Mononuclear cell (primary cell): ENCODE data around the gene UPK3A. TPM values are rescaled to one million over a fixed set of nuclear protein-coding genes. Genes with fewer than 3 reads are reported as not detected.
"Not testable (repeated sequence)": the region's sequence is repeated elsewhere in the genome, so short reads cannot be mapped to it uniquely, and the experiment has no call there.

Source experiments
- H3K27me3 ChIP-seq: 2 replicates; pipeline ENCODE4 v1.6.0; 2011; ENCODE audit warnings: low read length, control low read depth; ENCODE audit not compliant: insufficient read depth
- H3K4me1 ChIP-seq: 2 replicates; pipeline ENCODE4 v1.5.1; 2011; ENCODE audit warnings: mild to moderate bottlenecking, low read length, control low read depth; ENCODE audit not compliant: insufficient read depth
- H3K4me3 ChIP-seq: 2 replicates; pipeline ENCODE4 v1.5.1; 2011; ENCODE audit warnings: mild to moderate bottlenecking, low read length, moderate library complexity
- H3K9me3 ChIP-seq: 2 replicates; pipeline ENCODE4 v1.5.1; 2011; ENCODE audit warnings: low read depth, mild to moderate bottlenecking, control low read depth, low read length
- total RNA-seq: library from RNA; depleted of rRNA; stranded (reverse); fragments of >200 nt; gene quantifications from one replicate; pipeline ENCODE4 v1.2.3, GENCODE V29; 2012

Gene UPK3A
- total RNA-seq, 1 donor = 0.94 TPM

DNA sequence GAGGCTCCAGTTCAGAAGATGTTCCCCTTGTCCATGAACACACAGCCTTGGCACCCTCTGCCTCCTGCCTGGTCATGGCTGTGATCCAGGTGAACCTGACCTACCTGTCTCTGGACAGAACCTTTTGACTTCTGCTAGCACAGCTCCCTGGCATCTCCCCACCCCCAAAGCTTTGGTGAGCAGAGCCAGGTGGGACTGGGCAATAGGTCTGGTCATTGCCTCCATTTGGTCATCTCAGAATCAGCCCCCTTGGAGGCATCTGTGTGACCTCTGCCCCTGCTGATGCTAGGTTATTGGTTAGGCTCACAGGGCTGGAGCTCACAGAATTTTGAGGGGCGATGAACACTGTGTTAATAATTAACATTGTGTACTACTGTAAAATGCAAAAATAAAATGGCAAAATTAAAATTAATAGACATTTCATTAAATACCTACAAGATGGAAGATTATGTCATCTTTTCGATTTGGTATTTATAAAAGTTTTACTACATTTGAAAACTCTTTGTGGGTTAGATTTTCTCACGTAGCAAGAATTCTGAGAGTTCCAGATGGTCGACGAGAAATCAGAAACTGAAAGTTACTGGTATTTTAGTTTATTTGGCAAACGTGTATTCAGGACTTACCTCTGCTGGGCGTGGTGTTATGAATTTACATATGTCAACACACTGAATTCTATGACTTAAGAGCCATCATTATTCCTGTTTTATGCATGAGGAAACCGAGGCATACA, 35.8 kb upstream of the UPK3A start:
- Histone ChIP-seq H3K4me1 (peaks cover 8% of the 10 kb centered on the region), H3K9me3 (no peaks in the 10 kb centered on the region), H3K4me3 (no peak overlapping the region), H3K27me3 (no peaks in the 10 kb centered on the region)

DNA sequence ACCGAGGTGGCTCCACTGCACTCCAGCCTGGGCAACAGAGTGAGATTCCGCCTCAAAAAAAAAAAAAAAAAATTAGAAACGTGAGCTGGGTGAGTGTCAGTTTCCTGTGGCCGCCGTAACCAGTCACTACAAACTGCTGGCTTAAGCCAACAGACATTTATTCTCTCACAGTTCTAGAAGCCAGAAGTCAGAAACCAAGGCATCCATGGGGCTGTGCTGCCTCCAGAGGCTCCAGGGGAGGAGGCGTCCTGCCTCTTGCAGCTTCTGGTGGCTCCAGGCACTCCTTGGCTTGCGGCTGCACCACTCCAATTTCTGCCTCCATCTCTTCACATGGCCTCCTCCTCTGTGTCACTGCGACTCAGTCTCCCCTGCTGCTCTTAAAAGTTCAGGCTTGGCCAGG, 32.9 kb upstream of the UPK3A start:
- H3K4me1 ChIP-seq = peaks cover under 1% of the 10 kb centered on the region
- H3K4me3 ChIP-seq = no peak overlapping the region
- H3K27me3 ChIP-seq = no peaks in the 10 kb centered on the region
- H3K9me3 ChIP-seq = no peaks in the 10 kb centered on the region

DNA sequence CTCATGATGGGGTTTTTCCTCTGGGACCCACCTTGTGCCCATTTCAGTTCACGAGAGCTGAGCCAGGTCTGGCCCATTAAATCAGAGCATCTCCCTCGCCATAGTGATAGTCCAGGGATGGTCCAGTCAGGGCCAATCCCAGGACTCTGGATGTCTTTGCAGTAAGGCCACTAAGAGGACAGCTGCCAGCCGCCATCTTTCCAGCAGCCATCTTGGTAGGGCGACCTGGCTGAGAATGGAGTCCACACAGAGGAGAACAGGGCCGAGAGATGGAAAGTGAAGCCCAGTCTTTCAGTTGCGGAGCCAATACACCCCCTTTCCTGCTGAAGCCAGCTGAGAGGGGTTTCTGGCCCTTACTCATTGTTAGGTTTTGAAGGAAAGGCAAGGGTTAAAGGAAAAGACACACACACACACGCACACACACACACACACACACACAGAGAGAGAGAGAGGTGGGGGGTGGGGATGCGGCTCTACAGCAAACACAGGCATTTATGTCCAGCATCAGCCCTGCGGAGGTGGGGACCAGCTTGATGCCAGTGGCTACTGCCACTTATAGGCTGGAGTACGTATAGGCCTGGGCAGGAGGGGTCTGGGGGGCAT, 31.6 kb upstream of the UPK3A start:
- no peak overlapping the region for H3K4me3 ChIP-seq
- no peaks in the 10 kb centered on the region for H3K4me1 ChIP-seq
- H3K27me3 ChIP-seq = no peaks in the 10 kb centered on the region
- no peaks in the 10 kb centered on the region for H3K9me3 ChIP-seq

DNA sequence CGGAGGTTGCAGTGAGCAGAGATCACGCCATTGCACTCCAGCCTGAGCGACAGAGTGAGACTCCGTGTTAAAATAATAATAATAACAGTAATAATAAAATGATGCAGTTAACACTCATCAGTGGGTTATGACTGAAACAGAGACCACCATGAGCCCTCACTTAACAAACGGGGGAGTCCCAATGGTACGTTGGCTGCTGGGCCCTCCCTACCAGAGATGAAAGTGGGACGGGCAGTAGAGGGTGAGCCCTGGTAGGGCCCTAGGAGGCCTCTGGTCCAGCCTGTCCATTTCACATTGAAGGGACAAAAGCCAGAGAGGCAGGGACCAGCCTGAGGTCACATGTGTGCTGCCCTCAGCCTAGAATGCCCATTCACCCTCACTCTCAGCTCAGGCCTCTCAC, 30.4 kb upstream of the UPK3A start:
- no peak overlapping the region for H3K4me3 ChIP-seq
- no peaks in the 10 kb centered on the region for H3K27me3 ChIP-seq
- H3K9me3 ChIP-seq = no peaks in the 10 kb centered on the region
- H3K4me1 ChIP-seq = no peaks in the 10 kb centered on the region

DNA sequence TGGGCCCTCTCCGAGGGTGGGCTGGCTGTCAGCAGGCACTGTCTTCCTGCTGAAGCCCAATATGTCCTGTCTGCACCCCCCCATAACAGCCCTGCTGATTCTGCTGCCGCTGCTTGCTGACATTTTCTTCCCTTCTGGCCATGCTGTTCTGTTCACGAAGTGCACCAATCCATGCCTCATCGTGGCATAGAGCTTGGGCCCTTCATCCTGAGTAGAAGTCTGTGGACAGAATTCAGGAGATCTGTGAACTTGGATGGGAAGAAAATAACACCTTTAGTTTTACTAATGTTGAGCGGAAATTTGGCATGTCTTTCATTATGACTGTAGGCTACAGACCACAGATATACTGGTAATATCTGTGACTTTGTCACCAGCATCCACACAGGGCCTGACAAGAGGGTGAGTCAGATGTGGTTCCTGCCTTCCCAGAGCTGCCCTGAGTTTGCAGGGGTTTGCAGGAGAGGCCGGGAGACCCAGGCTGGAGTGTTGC, 29.9 kb upstream of the UPK3A start:
- H3K4me1 ChIP-seq = no peaks in the 10 kb centered on the region
- no peak overlapping the region for H3K4me3 ChIP-seq

DNA sequence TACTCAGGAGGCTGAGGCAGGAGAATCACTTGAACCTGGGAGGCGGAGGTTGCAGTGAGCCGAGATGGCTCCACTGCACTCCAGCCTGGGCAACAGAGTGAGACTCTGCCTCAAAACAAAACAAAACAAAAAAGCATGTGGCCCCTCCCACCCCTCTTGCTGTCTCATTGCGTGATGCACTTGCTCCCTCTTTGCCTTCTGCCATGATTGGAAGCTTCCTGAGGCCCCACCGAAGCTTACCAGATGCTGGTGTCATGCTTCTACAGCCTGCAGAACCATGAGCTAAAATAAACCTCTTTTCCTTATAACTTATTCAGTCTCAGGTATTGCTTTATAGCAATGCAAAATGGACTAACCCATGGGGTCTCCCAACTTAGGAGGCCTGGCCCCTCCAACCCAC, 26.8 kb upstream of the UPK3A start:
- H3K9me3 ChIP-seq, H3K4me3 ChIP-seq, H3K27me3 ChIP-seq: not testable (repeated sequence)
- H3K4me1 ChIP-seq = peaks cover 18% of the 10 kb centered on the region

More for the DNA sequence above, 29.9 kb upstream of the UPK3A start:
- no peaks in the 10 kb centered on the region for H3K27me3 ChIP-seq
- no peaks in the 10 kb centered on the region for H3K9me3 ChIP-seq

DNA sequence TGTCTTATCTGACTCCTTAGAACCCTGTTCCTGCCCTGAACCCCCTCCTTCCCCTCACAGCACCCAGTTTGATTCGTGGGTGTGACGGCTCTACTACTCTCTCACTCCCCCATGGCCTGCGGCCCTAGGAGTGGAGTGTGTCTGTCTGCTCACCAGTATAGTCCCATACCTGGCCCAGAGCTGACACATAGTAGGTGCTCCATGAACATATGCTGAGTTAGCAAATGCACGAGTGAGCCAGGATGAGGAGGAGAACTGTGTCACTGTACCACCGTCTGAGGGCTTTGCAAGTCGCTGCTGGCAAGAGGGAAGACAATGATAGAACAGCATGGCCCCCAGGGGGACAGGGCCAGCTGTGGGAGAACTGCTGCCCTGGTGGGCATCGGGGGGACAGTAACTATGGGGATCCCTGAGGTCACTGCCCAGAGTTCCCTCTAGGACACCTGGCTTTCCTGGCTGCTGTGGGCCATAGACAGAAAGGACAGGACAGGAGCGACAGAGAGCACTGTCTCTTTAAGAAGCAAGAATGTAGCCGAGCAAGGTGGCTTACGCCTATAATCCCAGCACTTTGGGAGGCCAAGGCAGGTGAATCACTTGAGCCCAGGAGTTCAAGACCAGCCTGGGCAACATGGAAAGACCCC, 24.9 kb upstream of the UPK3A start:
- Histone ChIP-seq H3K4me3 (no peak overlapping the region), H3K4me1 (peaks cover 34% of the 10 kb centered on the region), H3K9me3 (no peaks in the 10 kb centered on the region), H3K27me3 (no peaks in the 10 kb centered on the region)

DNA sequence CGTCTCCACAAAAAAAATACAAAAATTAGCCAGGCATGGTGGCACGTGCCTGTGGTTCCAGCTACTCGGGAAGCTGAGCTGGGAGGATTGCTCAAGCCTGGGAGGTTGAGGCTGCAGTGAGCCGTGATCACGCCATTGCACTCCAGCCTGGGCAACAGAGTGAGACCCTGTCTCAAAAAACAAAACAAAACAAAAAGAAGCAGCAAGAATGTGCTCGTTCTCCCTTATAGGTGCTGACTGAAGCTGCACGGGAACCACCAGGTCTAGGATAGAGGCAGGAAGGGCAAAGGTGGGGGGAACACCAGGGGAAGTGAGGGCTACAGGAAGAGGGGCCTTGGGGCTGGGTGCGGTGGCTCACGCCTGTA, 24.4 kb upstream of the UPK3A start:
- H3K4me3 ChIP-seq, H3K9me3 ChIP-seq, H3K27me3 ChIP-seq: not testable (repeated sequence)
- peaks cover 34% of the 10 kb centered on the region for H3K4me1 ChIP-seq

DNA sequence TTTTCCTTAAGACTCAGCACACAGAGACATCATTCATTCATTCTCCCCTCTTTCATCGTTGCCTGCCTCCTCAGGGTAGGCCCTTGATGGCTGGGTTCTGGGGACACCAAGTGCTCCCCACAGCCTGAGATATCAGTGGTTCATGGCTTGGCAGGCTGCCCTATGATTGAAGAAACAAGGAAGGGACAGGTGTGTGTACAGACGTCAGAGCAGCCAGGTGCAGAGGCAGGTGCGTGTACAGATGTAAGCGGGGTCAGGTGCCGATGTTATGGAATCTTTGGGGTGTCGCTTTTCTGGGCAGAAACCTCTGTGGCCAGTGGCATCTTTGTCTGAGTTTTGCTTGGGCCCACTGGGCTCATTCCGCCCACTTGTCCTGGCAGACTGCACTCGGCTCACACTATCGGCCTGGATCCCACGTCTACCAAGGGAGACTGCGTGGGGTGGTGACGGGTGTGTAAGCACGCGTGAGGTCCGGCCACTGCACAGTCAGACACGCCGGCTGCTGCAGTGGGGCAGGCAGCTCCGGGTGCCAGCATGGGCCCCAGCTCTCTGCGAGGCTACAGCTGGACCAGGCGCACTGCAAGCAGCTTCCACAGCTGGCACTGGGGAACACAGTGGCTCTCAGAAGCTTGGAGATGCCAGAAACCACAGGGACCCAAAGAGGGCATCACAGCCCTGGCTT, 23.2 kb upstream of the UPK3A start:
- Histone ChIP-seq H3K27me3 (no peaks in the 10 kb centered on the region), H3K4me1 (peaks cover 34% of the 10 kb centered on the region), H3K4me3 (no peak overlapping the region), H3K9me3 (no peaks in the 10 kb centered on the region)

DNA sequence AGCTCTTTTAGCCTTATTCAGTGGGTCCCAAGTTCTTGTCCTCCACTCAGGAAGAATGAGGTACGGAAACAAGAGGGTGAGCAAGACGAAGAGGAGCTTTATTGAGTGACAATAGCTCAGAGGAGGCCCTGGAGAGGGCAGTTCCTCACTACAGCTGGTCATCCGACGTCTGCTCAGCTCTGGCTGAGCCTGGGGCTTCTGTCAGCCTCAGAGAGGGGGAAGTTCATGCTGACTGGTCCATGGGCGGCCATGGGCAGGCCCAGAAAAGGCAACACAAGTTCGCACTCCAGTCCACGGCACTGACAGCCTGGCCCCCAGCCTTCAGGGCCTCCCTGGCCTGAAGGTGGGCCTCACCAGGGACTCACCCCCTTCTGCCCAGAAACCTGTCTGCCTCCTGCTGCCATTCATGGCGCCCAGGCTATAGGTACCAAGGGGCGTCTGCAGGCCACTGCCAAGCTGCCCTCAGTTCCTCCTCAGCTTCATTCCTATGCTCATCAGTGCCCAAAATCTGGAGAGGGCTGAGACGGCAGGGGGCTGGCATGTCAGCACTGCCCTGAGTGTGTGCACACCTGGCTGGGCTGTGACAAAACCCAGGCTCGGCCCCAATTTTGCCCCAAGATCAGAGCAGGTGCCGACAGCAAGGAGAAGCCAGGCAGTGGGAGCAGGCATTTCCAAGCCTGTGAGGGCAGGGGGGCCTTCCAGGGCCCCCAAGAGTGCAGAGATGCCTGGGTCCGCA, 22.4 kb upstream of the UPK3A start:
- Histone ChIP-seq H3K27me3 (peaks cover 2% of the 10 kb centered on the region), H3K4me1 (peaks cover 34% of the 10 kb centered on the region), H3K4me3 (no peak overlapping the region), H3K9me3 (no peaks in the 10 kb centered on the region)

DNA sequence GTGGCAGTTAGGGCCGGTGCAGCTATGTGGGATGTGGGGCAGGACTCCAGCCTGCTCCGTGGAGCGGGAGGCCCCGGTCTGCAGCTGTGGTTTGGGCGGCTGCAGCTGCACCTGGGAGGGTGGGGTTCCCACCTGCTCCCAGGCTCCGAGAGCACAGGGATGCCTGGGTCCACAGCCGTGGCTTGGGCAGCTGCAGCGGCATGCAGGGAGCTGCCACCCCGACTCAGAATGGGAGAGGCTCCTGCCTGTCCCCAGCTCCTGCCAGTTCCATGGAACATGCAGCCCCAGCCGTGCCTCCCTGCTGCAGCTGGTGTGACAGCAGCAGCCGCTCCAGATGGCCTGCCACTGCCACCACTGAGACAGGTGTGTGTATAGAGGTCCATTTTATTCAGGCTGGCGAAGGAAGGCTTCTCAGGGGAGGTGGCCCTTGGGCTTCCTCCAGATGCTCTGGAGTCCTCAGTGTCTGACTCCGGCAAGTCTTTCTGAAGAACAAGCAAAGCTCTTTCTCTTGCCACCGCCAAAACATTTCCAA, 21.8 kb upstream of the UPK3A start:
- Histone ChIP-seq H3K27me3 (peaks cover 2% of the 10 kb centered on the region), H3K9me3 (no peaks in the 10 kb centered on the region), H3K4me3 (no peak overlapping the region), H3K4me1 (peaks cover 34% of the 10 kb centered on the region)

DNA sequence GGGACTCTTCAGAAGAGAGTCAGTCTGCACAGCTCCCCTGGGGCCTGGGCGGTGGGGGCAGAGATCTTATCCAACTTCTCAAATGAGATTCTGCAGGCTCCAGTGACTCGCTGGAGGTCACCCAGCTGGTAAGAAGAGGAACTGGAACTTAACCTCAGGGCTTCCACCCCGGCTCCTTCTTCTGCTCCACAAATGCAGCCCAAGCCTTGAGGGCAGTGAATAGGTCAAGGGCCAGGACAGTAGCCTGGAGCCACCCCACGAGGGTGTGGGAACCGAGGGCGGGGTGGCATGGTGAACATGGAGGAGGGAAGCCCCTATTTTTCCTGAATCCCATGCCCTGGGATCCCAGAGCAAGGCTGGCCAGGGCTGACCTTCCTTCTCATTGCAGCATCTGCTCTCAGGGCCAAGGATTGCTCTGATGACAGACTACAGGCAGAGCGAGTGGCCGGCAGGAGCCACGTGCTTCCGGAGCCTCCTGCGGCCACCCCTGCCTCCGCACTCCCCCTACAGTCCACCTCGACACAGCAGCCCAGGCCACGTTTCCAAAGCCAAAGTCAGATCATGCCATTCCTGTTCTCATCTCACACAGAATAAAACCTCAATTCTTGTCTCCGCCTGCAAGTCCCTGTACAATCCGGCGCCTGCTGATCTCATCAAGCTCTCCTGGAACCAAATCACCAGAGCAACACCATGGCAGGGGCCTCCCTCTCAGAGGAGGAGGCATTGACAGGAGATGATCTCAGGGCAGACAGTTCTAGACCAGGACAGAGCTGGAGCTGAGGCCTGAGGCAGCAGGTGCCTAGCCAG, 21.1 kb upstream of the UPK3A start:
- H3K4me3 ChIP-seq = no peak overlapping the region
- H3K9me3 ChIP-seq = no peaks in the 10 kb centered on the region
- peaks cover 2% of the 10 kb centered on the region for H3K27me3 ChIP-seq
- peaks cover 36% of the 10 kb centered on the region for H3K4me1 ChIP-seq

DNA sequence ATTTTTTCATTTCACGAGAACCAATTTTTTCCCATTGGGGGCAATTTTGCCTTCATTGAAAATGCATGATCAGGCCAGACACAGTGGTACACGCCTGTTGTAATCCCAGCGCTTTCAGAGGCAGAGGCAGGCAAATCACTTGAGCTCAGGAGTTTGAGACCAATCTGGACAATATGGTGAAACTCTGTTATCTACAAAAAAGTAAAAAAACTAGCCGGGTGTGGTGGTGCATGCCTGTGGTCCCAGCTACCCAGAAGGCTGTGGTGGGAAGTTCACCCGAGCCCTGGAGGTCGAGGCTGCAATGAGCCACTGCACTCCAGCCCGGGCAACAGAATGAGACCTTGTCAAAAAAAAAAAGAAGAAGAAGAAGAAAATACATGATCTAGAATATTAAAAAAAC, 19.2 kb upstream of the UPK3A start:
- Histone ChIP-seq H3K27me3 (peaks cover 2% of the 10 kb centered on the region), H3K4me1 (peaks cover 49% of the 10 kb centered on the region), H3K4me3 (no peak overlapping the region), H3K9me3 (no peaks in the 10 kb centered on the region)
